ENCODE results near the gene CRHBP. TPM values are rescaled to one million over a fixed set of nuclear protein-coding genes. Genes with fewer than 3 reads are reported as not detected.

The CRHBP gene
- total RNA-seq, 1 donor from 2014 or later: 0.51 TPM

- no peaks in the 10 kb centered on the region for H3K36me3 ChIP-seq
- TF ChIP-seq CTCF (IDR thresholded peaks at IDR 0.05) (no peak), EZH2phosphoT487 (IDR thresholded peaks at IDR 0.05) (no peak), EZH2 (IDR thresholded peaks at IDR 0.05) (no peak)
- no peak overlapping the region for H3K4me2 ChIP-seq
- DNase-seq (ENCODE audit: low spot score): no peak
- Mint-ChIP-seq H3K9me3 (peaks cover 6% of the 10 kb centered on the region), H3K27me3 (ENCODE audit: insufficient read depth, low read depth) (peaks cover 7% of the 10 kb centered on the region), H3K4me1 (no peaks in the 10 kb centered on the region), H3K27ac (no peak overlapping the region), H3K36me3 (no peaks in the 10 kb centered on the region), H3K4me3 (no peak overlapping the region)
- H3K79me2 ChIP-seq (ENCODE audit: low read depth): no peaks in the 10 kb centered on the region
- no peaks in the 10 kb centered on the region for H3K9me3 ChIP-seq (ENCODE audit: low read depth)
- H3K4me1 ChIP-seq: no peaks in the 10 kb centered on the region
- no peaks in the 10 kb centered on the region for H3F3A ChIP-seq (ENCODE audit: low read depth)
- no peak overlapping the region for H3K27ac ChIP-seq
- no peaks in the 10 kb centered on the region for H4K20me1 ChIP-seq (ENCODE audit: low read depth)
- H3K9ac ChIP-seq: no peak overlapping the region
- no peak overlapping the region for H3K4me3 ChIP-seq
- no peaks in the 10 kb centered on the region for H3K27me3 ChIP-seq
- H2AFZ ChIP-seq (replicated peaks): no peak overlapping the region
Observed at GRCh38 chr5:76918539-76918938, 34.3 kb upstream of the CRHBP start.

GRCh38 chr5:76920491-76920890 is 32.4 kb upstream of the CRHBP start:
- H3K4me1 ChIP-seq: no peaks in the 10 kb centered on the region
- H3K9ac ChIP-seq: no peak overlapping the region
- H4K20me1 ChIP-seq (ENCODE audit: low read depth): no peaks in the 10 kb centered on the region
- no peaks in the 10 kb centered on the region for H3K4me1 Mint-ChIP-seq
- no peaks in the 10 kb centered on the region for H3F3A ChIP-seq (ENCODE audit: low read depth)
- H3K36me3 Mint-ChIP-seq: no peaks in the 10 kb centered on the region
- H3K27ac ChIP-seq: no peak overlapping the region
- H3K27ac Mint-ChIP-seq: no peak overlapping the region
- peak overlapping the region; percentile 58 for H2AFZ ChIP-seq (replicated peaks)
- no peaks in the 10 kb centered on the region for H3K9me3 Mint-ChIP-seq
- H3K36me3 ChIP-seq: no peaks in the 10 kb centered on the region
- TF ChIP-seq CTCF (IDR thresholded peaks at IDR 0.05): no peak
- TF ChIP-seq EZH2 (IDR thresholded peaks at IDR 0.05): no peak
- no peak for TF ChIP-seq EZH2phosphoT487 (IDR thresholded peaks at IDR 0.05)
- H3K27me3 ChIP-seq: no peaks in the 10 kb centered on the region
- no peaks in the 10 kb centered on the region for H3K79me2 ChIP-seq (ENCODE audit: low read depth)
- no peaks in the 10 kb centered on the region for H3K9me3 ChIP-seq (ENCODE audit: low read depth)
- no peak overlapping the region for H3K4me3 ChIP-seq
- no peak overlapping the region for H3K4me3 Mint-ChIP-seq
- H3K27me3 Mint-ChIP-seq (ENCODE audit: insufficient read depth, low read depth): peaks cover 6% of the 10 kb centered on the region
- H3K4me2 ChIP-seq: no peak overlapping the region
- DNase-seq (ENCODE audit: low spot score): no peak

- Histone ChIP-seq H4K20me1 (ENCODE audit: low read depth) (no peaks in the 10 kb centered on the region), H3K4me3 (no peak overlapping the region), H3K36me3 (no peaks in the 10 kb centered on the region), H2AFZ (replicated peaks) (peak overlapping the region; percentile 64), H3K27ac (no peak overlapping the region), H3K9me3 (ENCODE audit: low read depth) (no peaks in the 10 kb centered on the region), H3K27me3 (no peaks in the 10 kb centered on the region), H3F3A (ENCODE audit: low read depth) (no peaks in the 10 kb centered on the region), H3K4me1 (peaks cover 9% of the 10 kb centered on the region), H3K79me2 (ENCODE audit: low read depth) (no peaks in the 10 kb centered on the region), H3K4me2 (no peak overlapping the region), H3K9ac (no peak overlapping the region)
- Mint-ChIP-seq H3K9me3 (no peaks in the 10 kb centered on the region), H3K27ac (no peak overlapping the region), H3K36me3 (no peaks in the 10 kb centered on the region), H3K4me3 (no peak overlapping the region), H3K27me3 (ENCODE audit: insufficient read depth, low read depth) (peaks cover 6% of the 10 kb centered on the region), H3K4me1 (peaks cover 9% of the 10 kb centered on the region)
- DNase-seq (ENCODE audit: low spot score): peak; percentile 3
- TF ChIP-seq EZH2 (IDR thresholded peaks at IDR 0.05) (no peak), CTCF (IDR thresholded peaks at IDR 0.05) (no peak), EZH2phosphoT487 (IDR thresholded peaks at IDR 0.05) (no peak)
Observed at GRCh38 chr5:76926329-76927105, 26.3 kb upstream of the CRHBP start.
